CD4-positive, alpha-beta T cell treated with Interleukin-4 for 1 hour (primary cell): ENCODE results near the gene COL4A6.
A peak's percentile ranks its signal among the peaks of the same experiment; 100 is the strongest.
"Not testable (repeated sequence)": the region's sequence is repeated elsewhere in the genome, so short reads cannot be mapped to it uniquely, and the experiment has no call there.

Experiments used
- DNase-seq, 2 donors: peaks; one replicate each; pipeline ENCODE4 v3.0.0-alpha.2; 2020 to 2022

Gene COL4A6

GRCh38 chrX:108438110-108438623 lies at the start of gene COL4A6:
COL4A6 (minus strand) TSS chrX:108438422; CDS start chrX:108438196, 226 bp downstream.
- no peak for DNase-seq

- no peak for DNase-seq
Observed at GRCh38 chrX:108485960-108486359, 47.7 kb upstream of the COL4A6 start.

GRCh38 chrX:108484251-108484650 lies 46.0 kb upstream of the COL4A6 start:
- DNase-seq = no peak

GRCh38 chrX:108481528-108481927 lies 43.3 kb upstream of the COL4A6 start:
- not testable (repeated sequence) for DNase-seq

- no peak for DNase-seq
Observed at GRCh38 chrX:108473979-108474378, 35.8 kb upstream of the COL4A6 start.

- no peak for DNase-seq
Observed at GRCh38 chrX:108468486-108468885, 30.3 kb upstream of the COL4A6 start.

- no peak for DNase-seq
Observed at GRCh38 chrX:108464604-108465003, 26.4 kb upstream of the COL4A6 start.

- DNase-seq = no peak
Observed at GRCh38 chrX:108456971-108457477, 18.8 kb upstream of the COL4A6 start.

- DNase-seq = no peak
Observed at GRCh38 chrX:108453841-108454240, 15.6 kb upstream of the COL4A6 start.

GRCh38 chrX:108447303-108447702 lies 9.1 kb upstream of the COL4A6 start:
- no peak for DNase-seq

GRCh38 chrX:108442901-108443464 lies 4.8 kb upstream of the COL4A6 start:
- DNase-seq = no peak

- DNase-seq = no peak
Observed at GRCh38 chrX:108439961-108440696, 1.9 kb upstream of the COL4A6 start.

GRCh38 chrX:108439426-108439942 lies 1.3 kb upstream of the COL4A6 start, which contains the start of gene COL4A5:
COL4A5 (plus strand) TSS chrX:108439838; CDS start chrX:108440126, 288 bp downstream.
- peak in 1 of 2 donors; percentile 0 for DNase-seq

- no peak for DNase-seq
Observed at GRCh38 chrX:108437349-108438109, 693 bp downstream of the COL4A6 start.

- DNase-seq = no peak
Observed at GRCh38 chrX:108435261-108435660, 3.0 kb downstream of the COL4A6 start.

GRCh38 chrX:108426262-108426661 lies 12.0 kb downstream of the COL4A6 start:
- DNase-seq = no peak

GRCh38 chrX:108420481-108420880 lies 17.7 kb downstream of the COL4A6 start:
- no peak for DNase-seq

- DNase-seq = no peak
Observed at GRCh38 chrX:108419401-108419800, 18.8 kb downstream of the COL4A6 start.

GRCh38 chrX:108417257-108417656 lies 21.0 kb downstream of the COL4A6 start:
- no peak for DNase-seq

- DNase-seq = no peak
Observed at GRCh38 chrX:108415891-108416290, 22.3 kb downstream of the COL4A6 start.

- no peak for DNase-seq
Observed at GRCh38 chrX:108415146-108415545, 23.1 kb downstream of the COL4A6 start.

- DNase-seq = no peak
Observed at GRCh38 chrX:108412783-108413182, 25.4 kb downstream of the COL4A6 start.
